OCI-M2 (cell line): ENCODE measurements around the gene MRPL32.

Source experiments
- DNase-seq: peaks from one replicate; lab custom pipeline; 2025; ENCODE audit not compliant: unreplicated experiment; lab: John Stamatoyannopoulos, UW

MRPL32 gene

GRCh38 chr7:42964293-42964692 lies 32.1 kb downstream of the MRPL32 start:
- no peak for DNase-seq

- DNase-seq: no peak
Measured at GRCh38 chr7:42964849-42965805, 33.0 kb downstream of the MRPL32 start.

- DNase-seq: no peak
Measured at GRCh38 chr7:42967391-42967790, 35.2 kb downstream of the MRPL32 start.

- DNase-seq: no peak
Measured at GRCh38 chr7:42972699-42973500, 40.7 kb downstream of the MRPL32 start.

GRCh38 chr7:42976371-42976770 lies 44.2 kb downstream of the MRPL32 start:
- no peak for DNase-seq

GRCh38 chr7:42978496-42978895 lies 46.3 kb downstream of the MRPL32 start:
- DNase-seq: no peak

- DNase-seq: no peak
Measured at GRCh38 chr7:42980084-42980483, 47.9 kb downstream of the MRPL32 start.

GRCh38 chr7:42980514-42980913 lies 48.3 kb downstream of the MRPL32 start:
- no peak for DNase-seq

- no peak for DNase-seq
Measured at GRCh38 chr7:42981601-42982000, 49.4 kb downstream of the MRPL32 start.

- DNase-seq: no peak
Measured at GRCh38 chr7:42982604-42983115, 50.5 kb downstream of the MRPL32 start.

- DNase-seq: no peak
Measured at GRCh38 chr7:42984137-42984536, 52.0 kb downstream of the MRPL32 start.

GRCh38 chr7:42986213-42986612 lies 54.0 kb downstream of the MRPL32 start:
- no peak for DNase-seq

GRCh38 chr7:42986781-42987248 lies 54.6 kb downstream of the MRPL32 start:
- no peak for DNase-seq
